CD4-positive, alpha-beta T cell treated with Interleukin-4 for 1 hour (primary cell): ENCODE results near the gene CCT8.
"Not testable (repeated sequence)": the region's sequence is repeated elsewhere in the genome, so short reads cannot be mapped to it uniquely, and the experiment has no call there.

Experiments used
- DNase-seq, 2 donors: peaks; one replicate each; pipeline ENCODE4 v3.0.0-alpha.2; 2020 to 2022

The CCT8 gene

DNA sequence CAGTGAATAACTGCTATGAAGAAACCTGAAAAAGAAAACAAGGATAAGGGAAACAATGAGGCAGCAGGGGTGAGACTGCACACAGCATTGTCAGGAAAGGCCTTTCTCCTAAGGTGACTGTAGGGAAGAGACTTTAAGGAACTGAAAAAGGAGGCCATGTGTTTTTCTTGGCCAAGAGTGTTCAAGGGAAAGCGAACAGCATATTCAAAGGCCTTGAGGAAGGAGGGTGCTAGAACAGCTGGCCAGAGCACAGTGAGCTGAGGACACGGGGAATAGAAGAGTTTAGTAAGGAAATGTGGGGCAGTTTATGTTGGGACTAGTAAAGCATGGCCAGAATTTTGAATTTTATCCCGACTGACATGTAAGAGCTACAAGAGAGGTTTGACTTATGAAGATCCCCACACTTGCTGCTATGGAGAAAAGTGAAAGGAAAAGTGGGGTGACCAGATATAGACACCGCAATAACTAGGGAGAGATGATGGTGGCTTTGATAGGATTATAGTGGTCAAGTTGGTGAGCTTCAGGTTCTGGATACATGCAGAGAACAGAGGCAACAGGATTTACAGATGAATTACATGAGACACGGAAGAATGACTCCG lies 55.7 kb downstream of the CCT8 start:
- DNase-seq, result no peak

GRCh38 chr21:29011236-29011635 lies 62.2 kb downstream of the CCT8 start:
- not testable (repeated sequence) for DNase-seq

- no peak for DNase-seq
These were observed 65.1 kb downstream of the CCT8 start for GRCh38 chr21:29008367-29008766.

GRCh38 chr21:29007810-29008209 lies 65.6 kb downstream of the CCT8 start:
- DNase-seq, result no peak

DNA sequence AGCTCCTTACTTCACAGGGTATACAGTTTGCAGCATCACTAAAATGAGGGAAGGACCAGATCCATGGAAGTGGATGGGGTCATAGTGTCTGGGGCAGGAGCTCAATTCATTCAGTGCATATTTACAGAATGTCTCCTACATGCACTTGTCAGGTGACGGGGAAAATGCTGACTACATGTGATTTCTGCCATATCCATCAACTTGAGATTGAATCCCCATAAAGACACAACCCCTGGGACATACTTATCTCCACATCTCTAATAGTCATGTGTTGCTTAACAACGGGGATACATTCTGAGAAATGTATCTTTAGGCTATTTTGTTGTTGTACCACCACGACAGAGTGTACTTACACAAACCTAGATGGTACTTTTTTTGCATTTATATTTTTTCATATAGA lies 66.3 kb downstream of the CCT8 start:
- DNase-seq, result no peak
